ENCODE data around the gene KHDC3L. TPM values are rescaled to one million over a fixed set of nuclear protein-coding genes. Genes with fewer than 3 reads are reported as not detected.

KHDC3L gene
- total RNA-seq, 1 experiment from 2014 or later, result 0.22 TPM

GRCh38 chr6:73375216-73375615 is 12.8 kb downstream of the KHDC3L start:
- H3K23me2 ChIP-seq (ENCODE audit: insufficient read length, low read depth, low read length, poor library complexity, severe bottlenecking), result no peaks in the 10 kb centered on the region
- no peak for DNase-seq
- H3T11ph ChIP-seq (ENCODE audit: low read length), result no peak overlapping the region
- no peaks in the 10 kb centered on the region for H3K9me3 ChIP-seq (ENCODE audit: control insufficient read depth, low read depth, low read length)
- H3K9ac ChIP-seq (ENCODE audit: extremely low read depth, insufficient read length, low read length), result no peak overlapping the region
- no peak overlapping the region for H2BK15ac ChIP-seq (ENCODE audit: low read depth, low read length)
- no peak overlapping the region for H3K4ac ChIP-seq (ENCODE audit: low read depth, low read length)
- no peak overlapping the region for H2BK20ac ChIP-seq (ENCODE audit: low read depth, low read length, poor library complexity, severe bottlenecking)
- Mint-ChIP-seq H3K9me3 (peaks cover 0 to 12% of the 10 kb centered on the region in 2 experiments; a peak in 3 of 5 replicates), H3K27me3 (ENCODE audit: low read depth) (no peaks in the 10 kb centered on the region; the same call in 1 of the 2 replicates), H3K4me1 (no peaks in the 10 kb centered on the region), H3K4me3 (no peak overlapping the region), H3K36me3 (ENCODE audit: insufficient read depth in 1 of 3, low read depth in 3 of 3) (no peaks in the 10 kb centered on the region), H3K27ac (no peak overlapping the region)
- H3K56ac ChIP-seq (ENCODE audit: insufficient read length, low read depth, low read length), result no peak overlapping the region
- no peak overlapping the region for H3K23ac ChIP-seq (ENCODE audit: insufficient read length, low read depth, low read length)
- no peak for TF ChIP-seq CTCF (conservative IDR thresholded peaks at IDR 0.05)
- no peak overlapping the region for H2BK120ac ChIP-seq (ENCODE audit: low read depth, low read length, poor library complexity, severe bottlenecking)
- no peak overlapping the region for H2BK12ac ChIP-seq (ENCODE audit: insufficient read length, low read depth, low read length)
- H3K27me3 ChIP-seq (ENCODE audit: insufficient read depth, low read length), result no peaks in the 10 kb centered on the region
- H2AFZ ChIP-seq (ENCODE audit: low read length), result peak overlapping the region; percentile 32
- no peaks in the 10 kb centered on the region for H3K4me1 ChIP-seq (ENCODE audit: insufficient read depth, low read length)
- no peaks in the 10 kb centered on the region for H3K79me2 ChIP-seq (ENCODE audit: insufficient read depth, low read length)
- no peaks in the 10 kb centered on the region for H3K79me1 ChIP-seq (ENCODE audit: insufficient read depth, low read depth, low read length, poor library complexity, severe bottlenecking)
- no peak overlapping the region for H3K4me2 ChIP-seq (ENCODE audit: insufficient read depth, insufficient read length, low read length)
- H3K27ac ChIP-seq (ENCODE audit: insufficient read length, low read depth, low read length), result no peak overlapping the region
- WGBS (ENCODE audit: extremely low coverage, insufficient read length, low lambda C conversion rate), result no CpG with 5 or more reads among the region's 1 CpG
- H4K91ac ChIP-seq (ENCODE audit: insufficient read length, low read depth, low read length), result no peak overlapping the region
- no peaks in the 10 kb centered on the region for H4K20me1 ChIP-seq (ENCODE audit: control insufficient read depth, insufficient read depth, insufficient read length)
- no peak overlapping the region for H3K14ac ChIP-seq (ENCODE audit: insufficient read depth, low read length)
- no peak overlapping the region for H4K5ac ChIP-seq (ENCODE audit: insufficient read length, low read depth, low read length)
- no peak overlapping the region for H3K18ac ChIP-seq (ENCODE audit: insufficient read length, low read depth, low read length)
- no peak overlapping the region for H2BK5ac ChIP-seq (ENCODE audit: insufficient read length, low read length)
- no peak overlapping the region for H4K8ac ChIP-seq (replicated peaks; ENCODE audit: insufficient read length, low read depth, low read length)
- no peak overlapping the region for H2AK5ac ChIP-seq (ENCODE audit: insufficient read length, low read length)
